Measurements from ENCODE around the gene ENO1. TPM values are rescaled to one million over a fixed set of nuclear protein-coding genes. Genes with fewer than 3 reads are reported as not detected.

ENO1 gene
- total and polyA plus RNA-seq, 12 donors: 73.3 to 581 (median 141) TPM

- DNase-seq (no peak), ATAC-seq (no peak)
- intact Hi-C loops (cut with DNase I): no loop called here
- 82 to 86% methylated on average over 6 of the region's 6 CpGs for WGBS, 2 donors
- Histone ChIP-seq H3K27me3 (peaks cover 0 to 6% (median 0%) of the 10 kb centered on the region in 7 donors), H3K36me3 (no peaks in the 10 kb centered on the region), H3K9me3 (no peaks in the 10 kb centered on the region), H3K27ac (no peak overlapping the region), H3K4me3 (no peak overlapping the region), H3K4me1 (peaks cover 0 to 28% (median 9%) of the 10 kb centered on the region in 9 donors)
- no peak for TF ChIP-seq CTCF (IDR thresholded peaks at IDR 0.05)
Observed at GRCh38 chr1:8892026-8892425, 13.5 kb upstream of the ENO1 start.

GRCh38 chr1:8891401-8891800 is 12.9 kb upstream of the ENO1 start:
- H3K36me3 ChIP-seq: no peaks in the 10 kb centered on the region
- WGBS, 2 donors: 71 to 80% methylated on average over 3 of the region's 3 CpGs

GRCh38 chr1:8889925-8890785 is 11.7 kb upstream of the ENO1 start:
- DNase-seq (peak; percentile 89), ATAC-seq (peak; percentile 95 to 99 (median 98))
- Histone ChIP-seq H3K27ac (peak overlapping the region in 9 of 10 donors; percentile 62 to 85 (median 75)), H3K4me1 (peaks cover 0 to 28% (median 9%) of the 10 kb centered on the region in 9 donors), H3K36me3 (no peaks in the 10 kb centered on the region), H3K9me3 (no peaks in the 10 kb centered on the region), H3K27me3 (peaks cover 0 to under 1% (median 0%) of the 10 kb centered on the region in 7 donors), H3K4me3 (peak overlapping the region in 5 of 10 donors; percentile 3 to 32 (median 14))
- 23 to 25% methylated on average over 17 to 18 of the region's 18 CpGs for WGBS, 2 donors
- TF ChIP-seq CTCF (IDR thresholded peaks at IDR 0.05): no peak
- intact Hi-C loops (cut with DNase I): no loop called here

More at GRCh38 chr1:8891401-8891800, 12.9 kb upstream of the ENO1 start:
- ATAC-seq (no peak), DNase-seq (no peak)
- TF ChIP-seq CTCF (IDR thresholded peaks at IDR 0.05): no peak
- peaks cover 0 to 28% (median 9%) of the 10 kb centered on the region in 9 donors for H3K4me1 ChIP-seq
- no peak overlapping the region for H3K4me3 ChIP-seq
- H3K9me3 ChIP-seq: no peaks in the 10 kb centered on the region
- no peak overlapping the region for H3K27ac ChIP-seq
- peaks cover 0 to 6% (median 0%) of the 10 kb centered on the region in 7 donors for H3K27me3 ChIP-seq
- intact Hi-C loops (cut with DNase I): no loop called here

- peaks cover 0 to 28% (median 9%) of the 10 kb centered on the region in 9 donors for H3K4me1 ChIP-seq
- H3K4me3 ChIP-seq: no peak overlapping the region
- WGBS, 2 donors: 63 to 67% methylated on average over 11 of the region's 11 CpGs
- H3K27me3 ChIP-seq: no peaks in the 10 kb centered on the region
- ATAC-seq (peak; percentile 16 to 43 (median 36)), DNase-seq (no peak)
- H3K27ac ChIP-seq: peak overlapping the region in 9 of 10 donors; percentile 62 to 85 (median 75)
- intact Hi-C loops (cut with DNase I): no loop called here
- no peak for TF ChIP-seq CTCF (IDR thresholded peaks at IDR 0.05)
- no peaks in the 10 kb centered on the region for H3K36me3 ChIP-seq
- no peaks in the 10 kb centered on the region for H3K9me3 ChIP-seq
Observed at GRCh38 chr1:8889103-8889846, 10.8 kb upstream of the ENO1 start.
